HCT116 (cell line): ENCODE measurements around the gene NME9. TPM values are rescaled to one million over a fixed set of nuclear protein-coding genes. Genes with fewer than 3 reads are reported as not detected.

ENCODE experiments used
- ATAC-seq: fragments of 200-7000 bp; cut with Tn5 transposase; 2 replicates; pipeline ENCODE4 v1.9.1; 2020; ENCODE audit warnings: mild to moderate bottlenecking, moderate library complexity
- Bru-seq: library from RNA; stranded (reverse); fragments of 400-500 nt; gene quantifications from one replicate; lab custom pipeline; 2021; lab: Mats Ljungman, UMichigan
- BruChase-seq, 2 experiments: library from RNA; stranded (reverse); fragments of 400-500 nt; gene quantifications; one replicate each; lab custom pipeline; 2021; lab: Mats Ljungman, UMichigan
- BruUV-seq: library from RNA; stranded (reverse); fragments of 400-500 nt; replicated peaks from 2 replicates; lab custom pipeline; 2021; lab: Mats Ljungman, UMichigan
- CTCF ChIA-PET: fragments of 300-600 bp; sonication (Branson Sonifier 250); formaldehyde crosslinking; loops from one replicate; lab custom pipeline; 2021; ENCODE audit warnings: antibody characterized with exemption; lab: Charles Lee
- POLR2A ChIA-PET: fragments of 300-600, 350-600 bp; sonication (Branson Sonifier 250); formaldehyde crosslinking; loops from one replicate; lab custom pipeline; 2021; ENCODE audit warnings: antibody characterized with exemption; lab: Charles Lee
- RAD21 ChIA-PET, 2 experiments: fragments of 300-600 bp; sonication (Branson Sonifier 250); formaldehyde crosslinking; loops; one replicate each; lab custom pipeline; 2023; ENCODE audit warnings: low total read pairs in 2 of 2; ENCODE audit not compliant: uncharacterized antibody in 2 of 2, unreplicated experiment in 2 of 2, low non-redundant PET in 1 of 2; lab: Charles Lee
- DNase-seq: peaks from one replicate; pipeline ENCODE4 v3.0.0-alpha.2; 2010; ENCODE audit warnings: low read depth, low spot score
- H2AFZ ChIP-seq: fragments of 200-600 bp; shearing (Covaris generic), sonication (generic); 2 replicates; pipeline ENCODE4 v1.6.1; 2017; ENCODE audit warnings: low read depth, mixed run types, mixed read lengths, antibody characterized with exemption, low read length; ENCODE audit not compliant: poor library complexity, severe bottlenecking
- H3K27ac ChIP-seq: 2 replicates; pipeline ENCODE4 v1.5.1; 2012; ENCODE audit warnings: low read depth, low read length
- H3K27me3 ChIP-seq: fragments of 200-600 bp; sonication (generic); 2 replicates; pipeline ENCODE4 v1.6.1; 2016; ENCODE audit warnings: mixed run types, low read length, mixed read lengths; ENCODE audit not compliant: insufficient read depth
- H3K36me3 ChIP-seq, 2 experiments: fragments of 200-500 bp in 1 of 2; fragments of 200-600 bp in 1 of 2; sonication (Bioruptor generic) in 1 of 2; sonication (generic) in 1 of 2; 2 replicates each; pipeline versions ENCODE4 v1.5.1 to v1.6.1; 2014 to 2016; ENCODE audit warnings: low read length in 2 of 2, inconsistent platforms in 1 of 2, mixed read lengths in 1 of 2, mixed run types in 1 of 2; ENCODE audit not compliant: insufficient read depth in 2 of 2, control insufficient read depth in 1 of 2
- H3K4me1 ChIP-seq, 2 experiments: fragments of 200-600 bp in 1 of 2; sonication (generic) in 1 of 2; 2 replicates each; pipeline versions ENCODE4 v1.5.1 to v1.6.1; 2012 to 2017; ENCODE audit warnings: low read length in 2 of 2, inconsistent platforms in 1 of 2, mild to moderate bottlenecking in 1 of 2, mixed read lengths in 1 of 2, mixed run types in 1 of 2, moderate library complexity in 1 of 2; ENCODE audit not compliant: insufficient read depth in 2 of 2, control insufficient read depth in 1 of 2
- H3K4me2 ChIP-seq: fragments of 200-600 bp; sonication (generic); 2 replicates; pipeline ENCODE4 v1.6.1; 2017; ENCODE audit warnings: mixed run types, low read length, mixed read lengths
- H3K4me3 ChIP-seq, 2 experiments: fragments of 200-600 bp in 1 of 2; sonication (generic) in 1 of 2; replicated peaks in 1 of 2; 2 replicates each; pipeline ENCODE4 v1.5.1; 2011 to 2016; ENCODE audit warnings: low read length in 2 of 2, control low read depth in 1 of 2, low read depth in 1 of 2, mild to moderate bottlenecking in 1 of 2, mixed read lengths in 1 of 2, mixed run types in 1 of 2
- H3K79me2 ChIP-seq: fragments of 200-600 bp; sonication (generic); 2 replicates; pipeline ENCODE4 v1.6.1; 2017; ENCODE audit warnings: mild to moderate bottlenecking, mixed run types, low read length, moderate library complexity, mixed read lengths; ENCODE audit not compliant: insufficient read depth
- H3K9ac ChIP-seq: fragments of 200-600 bp; sonication (generic); 2 replicates; pipeline ENCODE4 v1.6.1; 2016; ENCODE audit warnings: low read length, mixed read lengths
- H3K9me2 ChIP-seq: fragments of 200-600 bp; sonication (generic), shearing (Covaris generic); 2 replicates; pipeline ENCODE4 v1.6.1; 2017; ENCODE audit warnings: mixed run types, mild to moderate bottlenecking, moderate library complexity; ENCODE audit not compliant: insufficient read depth
- H3K9me3 ChIP-seq, 2 experiments: fragments of 200-500 bp in 1 of 2; fragments of 200-600 bp in 1 of 2; sonication (Bioruptor generic) in 1 of 2; sonication (generic) in 1 of 2; 2 replicates each; pipeline ENCODE4 v1.6.1; 2014 to 2017; ENCODE audit warnings: low read length in 2 of 2, mixed read lengths in 2 of 2, inconsistent platforms in 1 of 2, low read depth in 1 of 2, mild to moderate bottlenecking in 1 of 2, mixed run types in 1 of 2, moderate library complexity in 1 of 2; ENCODE audit not compliant: control insufficient read depth in 1 of 2, insufficient read depth in 1 of 2
- H4K20me1 ChIP-seq: fragments of 200-600 bp; sonication (generic), shearing (Covaris generic); 2 replicates; pipeline ENCODE4 v1.6.1; 2017; ENCODE audit warnings: mixed run types, mild to moderate bottlenecking, moderate library complexity; ENCODE audit not compliant: insufficient read depth
- ATF3 ChIP-seq: IDR thresholded peaks from 2 replicates; pipeline ENCODE4 v1.6.1; 2012
- CEBPB ChIP-seq: IDR thresholded peaks from 2 replicates; pipeline ENCODE4 v1.6.1; 2012; ENCODE audit warnings: low read depth
- EGR1 ChIP-seq: IDR thresholded peaks from 2 replicates; pipeline ENCODE4 v1.6.1; 2012; ENCODE audit warnings: low read depth
- ELF1 ChIP-seq: IDR thresholded peaks from 2 replicates; pipeline ENCODE4 v1.6.1; 2012; ENCODE audit warnings: low read depth, borderline replicate concordance
- FOSL1 ChIP-seq: IDR thresholded peaks from 2 replicates; pipeline ENCODE4 v1.6.1; 2012; ENCODE audit warnings: low read depth
- JUND ChIP-seq: IDR thresholded peaks from 2 replicates; pipeline ENCODE4 v1.6.1; 2012
- POLR2A ChIP-seq: IDR thresholded peaks from 2 replicates; pipeline ENCODE4 v1.7.0; 2011; ENCODE audit warnings: borderline replicate concordance; ENCODE audit not compliant: insufficient read depth, insufficient read length; ENCODE audit errors: extremely low read depth
- RAD21 ChIP-seq: IDR thresholded peaks from 2 replicates; pipeline ENCODE4 v1.6.1; 2012; ENCODE audit warnings: low read depth, mild to moderate bottlenecking
- REST ChIP-seq: IDR thresholded peaks from 2 replicates; pipeline ENCODE4 v1.6.1; 2012; ENCODE audit warnings: low read depth
- SIN3A ChIP-seq: IDR thresholded peaks from 2 replicates; pipeline ENCODE4 v1.6.1; 2012; ENCODE audit warnings: low read depth
- SP1 ChIP-seq: IDR thresholded peaks from 2 replicates; pipeline ENCODE4 v1.6.1; 2012; ENCODE audit warnings: low read depth
- SRF ChIP-seq: IDR thresholded peaks from 2 replicates; pipeline ENCODE4 v1.6.1; 2012; ENCODE audit warnings: low read depth
- TCF7L2 ChIP-seq: IDR thresholded peaks from 2 replicates; pipeline ENCODE4 v1.7.0; 2011; ENCODE audit warnings: borderline replicate concordance, inconsistent platforms; ENCODE audit not compliant: insufficient read depth, insufficient read length; ENCODE audit errors: extremely low read depth
- ZFX ChIP-seq: fragments of 450-650 bp; IDR thresholded peaks from 2 replicates; pipeline ENCODE4 v1.6.1; 2017
- ZNF274 ChIP-seq: fragments of 200-500 bp; sonication (Bioruptor generic); IDR thresholded peaks from 2 replicates; pipeline ENCODE4 v1.6.1; 2014; ENCODE audit warnings: mild to moderate bottlenecking, low read depth, low read length, inconsistent platforms
- intact Hi-C: fragments of 100-400 bp; cut with micrococcal nuclease; formaldehyde crosslinking; loops from 2 replicates; pipeline ENCODE4 v1.10.0; 2022
- long read RNA-seq: library from polyadenylated mRNA; unstranded; transcript quantifications from one replicate; pipeline ENCODE4 v2.0.0, GENCODE V29; 2021; ENCODE audit not compliant: unreplicated experiment
- polyA plus RNA-seq: library from polyadenylated mRNA; unstranded; fragments of >200 nt; gene quantifications from 2 replicates; pipeline ENCODE4 v1.2.1, GENCODE V29; 2012; ENCODE audit warnings: missing spikeins
- total RNA-seq: library from RNA; stranded (reverse); gene quantifications from one replicate; pipeline ENCODE4 v1.2.1, GENCODE V29; 2021; ENCODE audit not compliant: unreplicated experiment
- TF ChIP-seq, protein P1 (sequence below): IDR thresholded peaks from 2 replicates; pipeline ENCODE4 v1.6.1; 2011; ENCODE audit warnings: mild to moderate bottlenecking, low read length, moderate library complexity; ENCODE audit not compliant: insufficient replicate concordance; ENCODE audit errors: extremely low read depth
- TF ChIP-seq, protein P2 (sequence below), 3 experiments: fragments of 200-600 bp in 1 of 3; sonication (generic) in 1 of 3; IDR thresholded peaks in 2 of 3; conservative IDR thresholded peaks in 1 of 3; 2 replicates each; pipeline ENCODE4 v1.5.1; 2012 to 2017; ENCODE audit warnings: low read depth in 2 of 3, low read length in 2 of 3, antibody characterized with exemption in 1 of 3, borderline replicate concordance in 1 of 3, control low read depth in 1 of 3, mild to moderate bottlenecking in 1 of 3, mixed read lengths in 1 of 3, mixed run types in 1 of 3, moderate library complexity in 1 of 3; ENCODE audit not compliant: insufficient read depth in 1 of 3

NME9 gene
- total RNA-seq (0.79 TPM), Bru-seq, nascent RNA (percentile 16 among the genes with signal in this experiment), BruChase-seq, experiment 1, labeled RNA remaining after a 6-hour chase (percentile 11 among the genes with signal in this experiment), BruChase-seq, experiment 2, labeled RNA remaining after a 2-hour chase (percentile 25 among the genes with signal in this experiment)
- 0.59 and 0.79 TPM in 2 replicates for polyA plus RNA-seq
- long read RNA-seq, partial matches to known transcripts = 0 of 2 reads
- long read RNA-seq, other reads (novel, unspliced or antisense) = 2 of 2 reads

- intact Hi-C loops = loop anchor here (5.0 kb wide), 2 partner anchors 212 to 262 kb away; partner anchors contain the start of gene DZIP1L
- Histone ChIP-seq H4K20me1 (no peaks in the 10 kb centered on the region), H3K36me3 (no peaks in the 10 kb centered on the region), H3K9me2 (no peaks in the 10 kb centered on the region), H3K9me3 (no peaks in the 10 kb centered on the region), H3K4me1 (peaks cover 4 to 30% of the 10 kb centered on the region in 2 experiments; a peak in 3 of 4 replicates), H3K27ac (peak within 1 kb of the TSS; percentile 75), H3K4me3 (peak within 1 kb of the TSS; percentile 49 to 73), H2AFZ (peak within 1 kb of the TSS; percentile 98), H3K79me2 (no peaks in the 10 kb centered on the region), H3K27me3 (no peaks in the 10 kb centered on the region), H3K4me2 (peak within 1 kb of the TSS; percentile 99), H3K9ac (peak within 1 kb of the TSS; percentile 68)
- peak; percentile 87 for DNase-seq
- no TSS peak for BruUV-seq
- peak; percentile 94 for ATAC-seq
- ChIA-PET RAD21 (no interaction called here), POLR2A (no interaction called here), CTCF (interaction anchor here (0.9 to 1.6 kb wide), 6 partner anchors 8 to 606 kb away, joined by 3 to 5 read pairs (median 4); partner anchors contain the start of gene MRAS)
- TF ChIP-seq ATF3 (no peak), POLR2A (no peak), REST (no peak), EGR1 (no peak), SIN3A (0 out of 2 replicates have a peak, but pooled peaks have one; percentile 58), JUND (no peak), FOSL1 (no peak; the same call in 1 of the 2 replicates), RAD21 (peak; percentile 60; the same call in 1 of the 2 replicates), ELF1 (no peak; the same call in 1 of the 2 replicates), CEBPB (no peak), TCF7L2 (peak; percentile 67), SRF (no peak), ZFX (no peak), ZNF274 (no peak), SP1 (peak; percentile 20; the same call in 1 of the 2 replicates)
- TF ChIP-seq, protein P1, sequence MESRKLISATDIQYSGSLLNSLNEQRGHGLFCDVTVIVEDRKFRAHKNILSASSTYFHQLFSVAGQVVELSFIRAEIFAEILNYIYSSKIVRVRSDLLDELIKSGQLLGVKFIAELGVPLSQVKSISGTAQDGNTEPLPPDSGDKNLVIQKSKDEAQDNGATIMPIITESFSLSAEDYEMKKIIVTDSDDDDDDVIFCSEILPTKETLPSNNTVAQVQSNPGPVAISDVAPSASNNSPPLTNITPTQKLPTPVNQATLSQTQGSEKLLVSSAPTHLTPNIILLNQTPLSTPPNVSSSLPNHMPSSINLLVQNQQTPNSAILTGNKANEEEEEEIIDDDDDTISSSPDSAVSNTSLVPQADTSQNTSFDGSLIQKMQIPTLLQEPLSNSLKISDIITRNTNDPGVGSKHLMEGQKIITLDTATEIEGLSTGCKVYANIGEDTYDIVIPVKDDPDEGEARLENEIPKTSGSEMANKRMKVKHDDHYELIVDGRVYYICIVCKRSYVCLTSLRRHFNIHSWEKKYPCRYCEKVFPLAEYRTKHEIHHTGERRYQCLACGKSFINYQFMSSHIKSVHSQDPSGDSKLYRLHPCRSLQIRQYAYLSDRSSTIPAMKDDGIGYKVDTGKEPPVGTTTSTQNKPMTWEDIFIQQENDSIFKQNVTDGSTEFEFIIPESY = no peak
- TF ChIP-seq, protein P2, sequence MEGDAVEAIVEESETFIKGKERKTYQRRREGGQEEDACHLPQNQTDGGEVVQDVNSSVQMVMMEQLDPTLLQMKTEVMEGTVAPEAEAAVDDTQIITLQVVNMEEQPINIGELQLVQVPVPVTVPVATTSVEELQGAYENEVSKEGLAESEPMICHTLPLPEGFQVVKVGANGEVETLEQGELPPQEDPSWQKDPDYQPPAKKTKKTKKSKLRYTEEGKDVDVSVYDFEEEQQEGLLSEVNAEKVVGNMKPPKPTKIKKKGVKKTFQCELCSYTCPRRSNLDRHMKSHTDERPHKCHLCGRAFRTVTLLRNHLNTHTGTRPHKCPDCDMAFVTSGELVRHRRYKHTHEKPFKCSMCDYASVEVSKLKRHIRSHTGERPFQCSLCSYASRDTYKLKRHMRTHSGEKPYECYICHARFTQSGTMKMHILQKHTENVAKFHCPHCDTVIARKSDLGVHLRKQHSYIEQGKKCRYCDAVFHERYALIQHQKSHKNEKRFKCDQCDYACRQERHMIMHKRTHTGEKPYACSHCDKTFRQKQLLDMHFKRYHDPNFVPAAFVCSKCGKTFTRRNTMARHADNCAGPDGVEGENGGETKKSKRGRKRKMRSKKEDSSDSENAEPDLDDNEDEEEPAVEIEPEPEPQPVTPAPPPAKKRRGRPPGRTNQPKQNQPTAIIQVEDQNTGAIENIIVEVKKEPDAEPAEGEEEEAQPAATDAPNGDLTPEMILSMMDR (IDR thresholded peaks at IDR 0.05 in 2 of 3, conservative IDR thresholded peaks at IDR 0.05 in 1 of 3; ENCODE audit: borderline replicate concordance in 1 of 3, insufficient read depth in 1 of 3, low read depth in 2 of 3, low read length in 2 of 3) = peak; percentile 69 to 83 (median 75)
Measured at GRCh38 chr3:138329127-138329983, at the start of gene NME9. Gene NME9 (minus strand): TSS chr3:138329851. CDS start chr3:138329335, 516 bp downstream.
